Stomach (tissue), 9 donors: ENCODE measurements around the gene WNT16. TPM values are rescaled to one million over a fixed set of nuclear protein-coding genes. Genes with fewer than 3 reads are reported as not detected.

Experiments used
- DNase-seq, 2 donors: peaks; one replicate each; pipeline versions ENCODE4 v3.0.0 to v3.0.0-alpha.2; 2013 to 2019
- H3K27ac ChIP-seq, 5 donors: fragments of 200-600 bp in 4 of 5; sonication (generic) in 4 of 5; one replicate each; pipeline ENCODE4 v1.5.1; 2013 to 2019; ENCODE audit warnings: mild to moderate bottlenecking in 1 of 5, moderate library complexity in 1 of 5
- H3K27me3 ChIP-seq, 3 donors: fragments of 200-600 bp; sonication (generic); one replicate each; pipeline ENCODE4 v1.5.1; 2017 to 2019; ENCODE audit warnings: mixed run types in 1 of 3
- H3K36me3 ChIP-seq, 4 donors: fragments of 200-600 bp; sonication (generic); 1 replicate in 3 of 4; 2 replicates in 1 of 4; pipeline ENCODE4 v1.5.1; 2016 to 2019
- H3K4me1 ChIP-seq, 4 donors: fragments of 200-600 bp; sonication (generic); one replicate each; pipeline ENCODE4 v1.5.1; 2016 to 2019
- H3K4me3 ChIP-seq, 4 donors: fragments of 200-600 bp; sonication (generic) in 3 of 4; one replicate each; pipeline ENCODE4 v1.5.1; 2016 to 2019; ENCODE audit warnings: mild to moderate bottlenecking in 1 of 4
- H3K9me3 ChIP-seq, 4 donors: fragments of 200-600 bp; sonication (generic); one replicate each; pipeline ENCODE4 v1.5.1; 2016 to 2019
- EP300 ChIP-seq: sonication (generic); formaldehyde crosslinking; IDR thresholded peaks from one replicate; pipeline ENCODE4 v1.6.1; 2017; ENCODE audit warnings: antibody characterized with exemption
- POLR2A ChIP-seq, 4 donors: fragments of 450-650 bp; IDR thresholded peaks; one replicate each; pipeline ENCODE4 v1.6.1; 2016; ENCODE audit warnings: antibody characterized with exemption in 4 of 4, control low read depth in 2 of 4, mild to moderate bottlenecking in 1 of 4, moderate library complexity in 1 of 4
- POLR2AphosphoS5 ChIP-seq, 3 donors: sonication (generic); formaldehyde crosslinking; IDR thresholded peaks; one replicate each; pipeline ENCODE4 v1.6.1; 2016; ENCODE audit warnings: antibody characterized with exemption in 3 of 3
- WGBS, 5 donors: extraction: QIAGEN DNeasy Blood & Tissue Kit in 3 of 5; methylation state at CpG; one replicate each; pipeline versions ENCODE4 v1.1.5 to v1.1.7; 2013 to 2018; 5-methylcytosine and 5-hydroxymethylcytosine counted together
- intact Hi-C: fragments of 100-400 bp; cut with DNase I; formaldehyde crosslinking; loops from one replicate; pipeline ENCODE4 v1.15.1; 2023; ENCODE audit warnings: low total_unique reads
- polyA plus RNA-seq, 3 donors: library from polyadenylated mRNA; stranded (reverse); fragments of 200-250 nt; gene quantifications; one replicate each; pipeline ENCODE4 v1.2.3, GENCODE V29; 2013
- total RNA-seq, 5 donors: library from RNA; depleted of rRNA; stranded (reverse); fragments of >200 nt; gene quantifications; one replicate each; pipeline versions ENCODE4 v1.1.0 to v1.2.3, GENCODE V29; 2014 to 2016
- TF ChIP-seq, protein P1 (sequence below), 7 experiments: fragments of 450-650 bp in 4 of 7; fragments of 200-600 bp in 3 of 7; sonication (generic) in 3 of 7; IDR thresholded peaks; one replicate each; pipeline ENCODE4 v1.5.1; 2016 to 2019; ENCODE audit warnings: antibody characterized with exemption in 7 of 7, control low read depth in 2 of 7, mild to moderate bottlenecking in 1 of 7
- donor health status: healthy with polysubstance abuse.
- donor health status: Bipolar disorder and iron deficiency.
- donor health status: healthy.

Gene WNT16
- total and polyA plus RNA-seq, 8 donors: 0.05 to 0.37 TPM; not detected in 6

GRCh38 chr7:121304102-121304658 lies 24.6 kb upstream of the WNT16 start:
- WGBS, 5 donors: 88 to 98% (median 91%) methylated on average over 1 of the region's 1 CpG
- Histone ChIP-seq H3K36me3 (no peaks in the 10 kb centered on the region), H3K9me3 (no peaks in the 10 kb centered on the region), H3K4me1 (no peaks in the 10 kb centered on the region), H3K4me3 (no peak overlapping the region), H3K27ac (no peak overlapping the region), H3K27me3 (no peaks in the 10 kb centered on the region)
- DNase-seq: no peak
- intact Hi-C loops: no loop called here
- TF ChIP-seq, protein P1, sequence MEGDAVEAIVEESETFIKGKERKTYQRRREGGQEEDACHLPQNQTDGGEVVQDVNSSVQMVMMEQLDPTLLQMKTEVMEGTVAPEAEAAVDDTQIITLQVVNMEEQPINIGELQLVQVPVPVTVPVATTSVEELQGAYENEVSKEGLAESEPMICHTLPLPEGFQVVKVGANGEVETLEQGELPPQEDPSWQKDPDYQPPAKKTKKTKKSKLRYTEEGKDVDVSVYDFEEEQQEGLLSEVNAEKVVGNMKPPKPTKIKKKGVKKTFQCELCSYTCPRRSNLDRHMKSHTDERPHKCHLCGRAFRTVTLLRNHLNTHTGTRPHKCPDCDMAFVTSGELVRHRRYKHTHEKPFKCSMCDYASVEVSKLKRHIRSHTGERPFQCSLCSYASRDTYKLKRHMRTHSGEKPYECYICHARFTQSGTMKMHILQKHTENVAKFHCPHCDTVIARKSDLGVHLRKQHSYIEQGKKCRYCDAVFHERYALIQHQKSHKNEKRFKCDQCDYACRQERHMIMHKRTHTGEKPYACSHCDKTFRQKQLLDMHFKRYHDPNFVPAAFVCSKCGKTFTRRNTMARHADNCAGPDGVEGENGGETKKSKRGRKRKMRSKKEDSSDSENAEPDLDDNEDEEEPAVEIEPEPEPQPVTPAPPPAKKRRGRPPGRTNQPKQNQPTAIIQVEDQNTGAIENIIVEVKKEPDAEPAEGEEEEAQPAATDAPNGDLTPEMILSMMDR (IDR thresholded peaks at IDR 0.05): no peak
- TF ChIP-seq POLR2AphosphoS5 (IDR thresholded peaks at IDR 0.05) (no peak), EP300 (no peak), POLR2A (IDR thresholded peaks at IDR 0.05) (no peak)

DNA sequence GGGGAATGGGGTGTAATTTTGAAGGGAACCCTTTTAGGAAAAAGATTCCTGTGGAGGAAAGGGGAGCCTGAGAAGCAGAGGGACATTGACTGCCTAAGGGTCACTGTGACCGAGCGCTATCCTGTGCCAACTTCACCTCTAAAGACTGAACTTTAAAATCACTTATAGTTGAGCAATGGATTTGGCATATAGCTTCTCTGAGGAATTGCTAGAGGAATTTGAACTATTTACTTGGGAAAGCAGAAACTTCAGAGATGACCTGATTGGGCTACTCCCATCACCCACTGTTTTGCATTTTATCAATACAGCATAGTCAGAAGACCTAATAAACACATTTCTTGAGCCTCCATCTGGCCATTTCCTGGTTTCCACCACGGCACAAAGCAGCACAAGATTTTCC lies 23.7 kb upstream of the WNT16 start:
- no peaks in the 10 kb centered on the region for H3K9me3 ChIP-seq
- H3K27ac ChIP-seq: no peak overlapping the region
- DNase-seq: no peak
- H3K36me3 ChIP-seq: no peaks in the 10 kb centered on the region
- no peaks in the 10 kb centered on the region for H3K27me3 ChIP-seq
- 76 to 85% (median 79%) methylated on average over 3 of the region's 3 CpGs for WGBS, 5 donors
- no peaks in the 10 kb centered on the region for H3K4me1 ChIP-seq
- intact Hi-C loops: no loop called here
- no peak overlapping the region for H3K4me3 ChIP-seq
- TF ChIP-seq POLR2A (IDR thresholded peaks at IDR 0.05) (no peak), POLR2AphosphoS5 (IDR thresholded peaks at IDR 0.05) (no peak), EP300 (no peak)
- TF ChIP-seq, protein P1 (IDR thresholded peaks at IDR 0.05): no peak

GRCh38 chr7:121306565-121306964 lies 22.2 kb upstream of the WNT16 start:
- no peaks in the 10 kb centered on the region for H3K27me3 ChIP-seq
- intact Hi-C loops: no loop called here
- no peaks in the 10 kb centered on the region for H3K36me3 ChIP-seq
- H3K27ac ChIP-seq: no peak overlapping the region
- H3K9me3 ChIP-seq: no peaks in the 10 kb centered on the region
- DNase-seq: peak in 1 of 2 donors; percentile 15
- no peak for TF ChIP-seq POLR2A (IDR thresholded peaks at IDR 0.05)
- TF ChIP-seq, protein P1 (IDR thresholded peaks at IDR 0.05): no peak
- H3K4me3 ChIP-seq: no peak overlapping the region
- no peaks in the 10 kb centered on the region for H3K4me1 ChIP-seq
- WGBS, 5 donors: 51 to 56% (median 54%) methylated on average over 3 of the region's 3 CpGs

- Histone ChIP-seq H3K9me3 (no peaks in the 10 kb centered on the region), H3K27me3 (no peaks in the 10 kb centered on the region), H3K36me3 (no peaks in the 10 kb centered on the region), H3K4me3 (no peak overlapping the region), H3K27ac (no peak overlapping the region), H3K4me1 (no peaks in the 10 kb centered on the region)
- intact Hi-C loops: no loop called here
- no peak for TF ChIP-seq POLR2A (IDR thresholded peaks at IDR 0.05)
- no peak for TF ChIP-seq POLR2AphosphoS5 (IDR thresholded peaks at IDR 0.05)
- TF ChIP-seq, protein P1 (IDR thresholded peaks at IDR 0.05): no peak
- no peak for TF ChIP-seq EP300
- no peak for DNase-seq
- WGBS, 5 donors: 64 to 81% (median 67%) methylated on average over 4 of the region's 4 CpGs
Observed at GRCh38 chr7:121307021-121307574, 21.7 kb upstream of the WNT16 start.
